DMS53 treated with DMSO at 0.1 percent for 48 hours (cell line): ENCODE measurements around the gene MS4A1.
"Not testable (repeated sequence)": the region's sequence is repeated elsewhere in the genome, so short reads cannot be mapped to it uniquely, and the experiment has no call there.

Experiments
- DNase-seq: peaks from one replicate; lab custom pipeline; 2025; ENCODE audit not compliant: unreplicated experiment; lab: John Stamatoyannopoulos, UW

MS4A1 gene

DNA sequence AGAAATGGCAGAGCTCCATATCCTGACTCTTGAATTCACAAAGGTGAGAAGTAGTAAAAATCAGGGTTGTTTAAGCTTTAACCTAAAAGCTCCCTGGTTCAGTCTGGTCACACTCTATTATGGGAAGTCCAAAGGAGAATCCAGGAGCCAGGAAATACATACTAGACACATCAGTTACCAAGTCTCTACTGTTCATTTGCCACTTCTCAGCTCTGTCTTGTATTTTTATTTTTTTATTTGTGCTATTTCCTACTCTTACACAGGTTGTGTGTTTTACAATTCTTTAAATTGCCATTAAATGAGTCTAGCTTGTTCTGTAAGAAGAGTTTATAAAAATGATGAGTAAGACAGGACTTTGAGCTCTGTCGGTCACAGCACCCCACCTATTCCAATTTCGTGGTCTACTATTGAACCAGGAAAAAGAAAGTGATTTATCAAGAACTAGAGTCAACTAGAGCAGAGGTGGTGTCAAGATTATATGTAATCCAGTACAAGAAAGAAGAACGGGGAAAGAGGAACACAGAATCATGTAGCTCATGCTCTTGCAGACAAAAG lies 46.7 kb downstream of the MS4A1 start:
- no peak for DNase-seq

DNA sequence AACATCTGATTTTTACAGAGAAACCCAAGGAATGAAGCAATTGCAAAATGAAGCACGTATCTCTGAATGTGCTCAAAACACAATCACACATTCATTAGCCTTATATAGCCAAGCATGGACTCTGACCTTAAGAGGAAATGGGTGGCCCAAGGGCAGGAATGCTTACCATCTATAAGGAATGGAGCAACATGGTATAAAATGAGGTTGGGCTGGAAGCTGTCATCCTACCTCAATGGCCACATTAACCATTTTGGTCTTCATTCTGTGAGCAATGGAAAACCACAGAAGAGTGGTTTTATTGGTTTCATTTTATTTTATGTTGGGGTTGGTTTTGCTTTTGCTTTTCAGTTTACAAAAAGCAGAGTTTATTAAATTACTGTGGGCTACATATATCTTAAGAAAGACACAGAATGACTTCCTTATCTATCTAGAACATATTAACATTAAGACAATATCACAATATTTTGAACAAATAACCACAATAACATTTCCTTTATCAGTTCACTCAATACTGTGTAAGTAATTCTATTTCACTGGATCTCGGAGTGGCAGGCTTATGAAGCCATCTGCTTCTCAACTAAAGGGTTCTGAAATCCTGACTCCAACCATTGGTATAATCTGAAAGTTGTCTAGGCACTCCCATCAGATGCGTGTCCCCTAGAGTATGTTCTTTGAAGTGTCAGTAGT lies 48.7 kb downstream of the MS4A1 start:
- no peak for DNase-seq

DNA sequence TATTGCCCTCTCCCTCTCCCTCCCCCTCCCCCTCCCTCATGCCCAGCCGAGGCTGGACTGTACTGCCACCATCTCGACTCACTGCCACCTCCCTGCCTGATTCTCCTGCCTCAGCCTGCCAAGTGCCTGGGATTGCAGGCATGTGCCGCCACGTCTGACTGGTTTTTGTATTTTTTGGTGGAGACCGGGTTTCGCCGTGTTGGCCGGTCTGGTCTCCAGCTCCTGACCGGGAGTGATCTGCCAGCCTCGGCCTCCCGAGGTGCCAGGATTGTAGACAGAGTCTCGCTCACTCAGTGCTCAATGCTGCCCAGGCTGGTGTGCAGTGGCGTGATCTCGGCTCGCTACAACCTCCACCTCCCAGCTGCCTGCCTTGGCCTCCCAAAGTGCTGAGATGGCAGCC lies 54.0 kb downstream of the MS4A1 start:
- DNase-seq: not testable (repeated sequence)

DNA sequence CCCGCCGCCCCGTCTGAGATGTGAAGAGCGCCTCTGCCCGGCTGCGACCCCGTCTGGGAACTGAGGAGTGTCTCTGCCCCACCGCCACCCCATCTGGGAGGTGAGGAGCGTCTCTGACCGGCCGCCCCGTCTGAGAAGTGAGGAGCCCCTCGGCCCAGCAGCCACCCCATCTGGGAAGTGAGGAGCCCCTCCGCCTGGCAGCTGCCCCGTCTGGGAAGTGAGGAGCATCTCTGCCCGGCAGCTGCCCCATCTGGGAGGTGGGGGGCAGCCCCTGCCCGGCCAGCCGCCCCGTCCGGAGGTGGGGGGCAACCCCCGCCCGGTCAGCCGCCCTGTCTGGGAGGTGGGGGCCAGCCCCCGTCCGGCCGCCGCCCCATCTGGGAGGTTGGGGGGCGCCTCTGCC lies 54.6 kb downstream of the MS4A1 start:
- not testable (repeated sequence) for DNase-seq

DNA sequence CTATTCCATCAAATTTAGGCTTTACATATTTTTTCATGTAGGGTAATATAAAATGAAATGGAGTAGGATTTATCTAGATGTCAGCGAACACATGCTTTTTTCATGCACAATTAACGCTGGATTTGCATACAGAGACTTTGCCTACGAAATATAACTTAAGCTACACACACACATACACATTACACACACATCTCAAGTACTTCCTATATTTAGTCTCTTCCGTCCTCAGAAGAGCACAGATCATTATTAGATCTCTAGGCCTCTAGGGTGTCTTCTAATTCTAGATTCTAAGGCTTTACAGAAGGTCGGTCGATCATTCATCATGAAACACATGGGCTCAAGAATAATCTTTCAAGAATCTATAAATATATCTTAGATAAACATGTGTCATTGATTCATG lies 55.7 kb downstream of the MS4A1 start:
- no peak for DNase-seq

DNA sequence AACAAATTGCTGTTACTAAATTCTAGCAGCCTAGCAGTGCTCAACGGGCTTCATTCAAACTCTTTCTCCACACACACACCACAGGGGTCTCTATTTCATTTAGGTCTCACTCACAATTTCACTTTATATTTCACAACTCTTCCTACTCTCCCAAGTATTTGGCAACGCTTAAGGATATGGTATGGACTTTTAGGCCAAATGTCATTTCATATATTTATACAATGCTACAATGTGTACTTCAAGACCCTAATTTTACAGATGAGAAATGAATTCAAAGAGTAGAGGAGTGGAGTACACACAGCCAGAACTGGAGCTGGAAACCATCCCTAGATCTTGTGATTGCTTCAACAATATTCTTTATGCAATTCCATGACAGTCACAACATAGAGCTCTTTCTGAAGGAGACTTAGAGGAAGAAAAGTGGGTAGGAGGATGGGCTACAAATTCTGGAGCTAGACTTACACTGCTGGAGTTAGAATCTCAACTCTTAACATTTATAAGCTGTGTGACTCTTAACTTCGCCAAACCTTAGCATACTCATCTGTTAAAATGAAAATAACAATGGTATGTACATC lies 57.1 kb downstream of the MS4A1 start:
- no peak for DNase-seq

DNA sequence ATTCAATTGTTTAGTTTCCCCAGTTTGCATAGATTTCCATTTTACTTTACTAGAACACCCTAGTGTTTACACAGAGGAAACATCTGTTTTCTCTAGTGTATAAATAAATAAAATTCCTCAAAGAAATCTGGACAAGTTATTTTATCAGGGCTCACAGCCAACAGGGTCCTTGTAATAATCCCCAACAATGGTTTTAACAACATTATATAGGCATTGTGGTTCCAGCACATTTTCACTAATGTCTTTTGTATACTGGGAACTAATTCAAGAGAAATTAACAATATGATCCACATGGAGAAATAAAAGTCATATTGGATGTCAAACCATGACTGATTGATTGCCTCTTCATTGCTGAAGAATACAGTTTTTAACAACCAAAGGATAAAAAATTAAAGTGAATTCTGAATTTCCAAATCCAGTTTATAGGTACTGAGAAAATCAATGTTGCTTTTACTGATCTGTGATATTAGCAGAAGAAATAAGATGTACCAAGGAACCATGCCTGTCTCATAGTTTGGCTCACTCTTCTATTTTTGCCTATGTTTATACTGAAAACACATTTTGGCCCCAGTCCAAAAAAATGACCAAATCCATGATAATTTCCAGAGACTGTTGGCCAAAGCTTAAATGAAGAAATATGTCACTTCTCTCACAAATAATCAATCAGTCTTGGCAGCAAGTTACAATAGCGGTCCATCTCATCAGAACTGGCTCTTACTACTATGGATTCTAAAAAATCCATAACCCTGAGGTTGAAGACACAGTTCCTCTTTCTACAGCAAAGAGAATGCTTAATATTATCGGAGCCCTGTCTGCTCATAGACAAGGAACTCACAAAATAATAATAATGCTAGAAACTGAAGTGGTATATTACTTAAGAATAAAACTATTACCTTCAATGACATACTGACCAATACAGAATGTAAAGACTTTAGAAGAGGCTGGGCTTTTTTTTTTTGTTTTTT lies 58.1 kb downstream of the MS4A1 start:
- no peak for DNase-seq

DNA sequence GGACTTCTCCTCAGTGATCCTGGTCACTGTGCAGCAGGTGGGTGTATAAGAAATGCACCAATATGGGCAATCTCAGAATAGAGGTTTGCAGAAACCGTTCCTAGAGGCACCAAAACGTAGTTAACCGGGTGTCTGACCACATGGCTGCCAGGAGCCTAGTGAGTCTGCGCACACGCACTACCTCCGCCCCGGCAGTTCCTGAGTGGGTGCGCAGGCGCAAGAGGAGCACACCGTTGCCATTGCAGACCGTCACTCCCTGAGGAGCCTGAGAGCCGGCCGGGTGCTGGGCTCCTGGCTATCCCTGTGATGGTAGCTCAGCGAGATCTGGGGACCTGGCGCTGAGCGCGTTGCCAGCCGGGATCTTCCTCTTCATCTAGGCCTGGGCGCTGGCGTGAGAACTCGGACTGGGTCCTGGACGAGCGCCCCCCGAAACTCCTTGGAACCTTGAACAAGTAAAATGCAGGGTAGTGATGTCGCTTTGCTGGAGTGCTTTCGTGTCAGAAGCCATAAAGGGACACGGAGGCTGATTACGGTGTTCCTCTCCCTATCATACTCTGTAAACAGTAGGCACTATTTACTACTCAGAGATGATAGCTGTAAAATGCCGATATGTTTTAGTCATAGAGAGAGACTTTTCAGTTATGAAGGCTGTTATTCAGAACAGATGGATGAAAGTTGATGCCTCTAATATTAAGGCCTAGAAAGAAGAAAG lies 59.7 kb downstream of the MS4A1 start, which contains the start of gene MS4A13:
Gene MS4A13, plus strand, starts transcription at position 249 of the 712 bp plus-strand sequence. CDS start 2,692 bp downstream, outside the sequence.
- DNase-seq: no peak
